Natural killer cell (primary cell): ENCODE measurements around the gene CDC14B. TPM values are rescaled to one million over a fixed set of nuclear protein-coding genes. Genes with fewer than 3 reads are reported as not detected.

Experiments used
- ATAC-seq, 3 donors: fragments of 150-1000 bp in 2 of 3; fragments of 200-7000 bp in 1 of 3; cut with Tn5 transposase; 1 replicate in 1 of 3; 2 replicates in 2 of 3; pipeline ENCODE4 v1.10.0; 2021; ENCODE audit warnings: mild to moderate bottlenecking in 2 of 3, moderate library complexity in 2 of 3
- DNase-seq, 2 donors: peaks; one replicate each; pipeline versions ENCODE4 v3.0.0 to v3.0.0-alpha.2; 2013 to 2021; ENCODE audit warnings: mixed read lengths in 1 of 2
- H3K27ac ChIP-seq: one replicate; pipeline ENCODE4 v1.5.1; 2013; ENCODE audit warnings: mild to moderate bottlenecking, low read length
- H3K27me3 ChIP-seq: one replicate; pipeline ENCODE4 v1.6.1; 2013; ENCODE audit warnings: low read length; ENCODE audit not compliant: control insufficient read depth, insufficient read depth
- H3K36me3 ChIP-seq: one replicate; pipeline ENCODE4 v1.6.1; 2013; ENCODE audit warnings: low read length; ENCODE audit not compliant: control insufficient read depth, insufficient read depth
- H3K4me1 ChIP-seq: one replicate; pipeline ENCODE4 v1.6.1; 2013; ENCODE audit warnings: low read length; ENCODE audit not compliant: control insufficient read depth, insufficient read depth
- H3K4me3 ChIP-seq: one replicate; pipeline ENCODE4 v1.5.1; 2013; ENCODE audit warnings: low read length
- H3K9me3 ChIP-seq: one replicate; pipeline ENCODE4 v1.6.1; 2013; ENCODE audit warnings: low read length; ENCODE audit not compliant: control insufficient read depth, insufficient read depth
- H3K27ac Mint-ChIP-seq, 2 donors: one replicate each; pipeline ENCODE4 v1.8.0; 2022; ENCODE audit warnings: mild to moderate bottlenecking in 2 of 2, mixed read lengths in 2 of 2, moderate library complexity in 1 of 2
- H3K27me3 Mint-ChIP-seq, 2 donors: one replicate each; pipeline ENCODE4 v1.8.0; 2022; ENCODE audit warnings: low read depth in 2 of 2, mixed read lengths in 2 of 2
- H3K36me3 Mint-ChIP-seq: one replicate; pipeline ENCODE4 v1.8.0; 2022; ENCODE audit warnings: mixed read lengths
- H3K4me1 Mint-ChIP-seq, 2 donors: one replicate each; pipeline ENCODE4 v1.8.0; 2022; ENCODE audit warnings: mixed read lengths in 2 of 2
- H3K4me3 Mint-ChIP-seq: one replicate; pipeline ENCODE4 v1.8.0; 2022; ENCODE audit warnings: mild to moderate bottlenecking, moderate library complexity, mixed read lengths
- H3K9me3 Mint-ChIP-seq, 2 donors: one replicate each; pipeline ENCODE4 v1.8.0; 2022; ENCODE audit warnings: mixed read lengths in 2 of 2
- CTCF ChIP-seq: fragments of 200-600 bp; IDR thresholded peaks from one replicate; pipeline ENCODE4 v1.8.0; 2022; ENCODE audit warnings: antibody characterized with exemption
- WGBS: methylation state at CpG from one replicate; pipeline ENCODE4 v1.1.7; 2013; ENCODE audit warnings: missing lambda C conversion rate; ENCODE audit not compliant: insufficient coverage; 5-methylcytosine and 5-hydroxymethylcytosine counted together
- intact Hi-C: fragments of 100-400 bp; cut with micrococcal nuclease; formaldehyde crosslinking; loops from one replicate; pipeline ENCODE4 v1.14.2; 2022
- total RNA-seq, 4 donors: library from RNA; stranded (reverse); fragments of 120-200 nt in 1 of 4; gene quantifications; one replicate each; pipeline versions ENCODE4 v1.2.3 to v1.2.4, GENCODE V29; 2013 to 2022

The CDC14B gene
- total RNA-seq, 3 donors from 2014 or later (not counting 1 experiment from before 2014, with no cell fraction given) = 2.3 to 4.7 (median 3.9) TPM

- no peak overlapping the region for H3K27ac Mint-ChIP-seq
- intact Hi-C loops = loop anchor here (1.0 kb wide), 1 partner anchor 14 kb away; no protein-coding TSS in a partner anchor
- Histone ChIP-seq H3K9me3 (no peaks in the 10 kb centered on the region), H3K27me3 (no peaks in the 10 kb centered on the region), H3K36me3 (peaks cover 35% of the 10 kb centered on the region), H3K27ac (no peak overlapping the region), H3K4me3 (no peak overlapping the region), H3K4me1 (no peaks in the 10 kb centered on the region)
- no peak overlapping the region for H3K4me3 Mint-ChIP-seq
- peaks cover 0 to under 1% of the 10 kb centered on the region in 2 donors for H3K4me1 Mint-ChIP-seq
- DNase-seq (no peak), ATAC-seq (no peak)
- no peaks in the 10 kb centered on the region for H3K36me3 Mint-ChIP-seq
- no peak for TF ChIP-seq CTCF
- no peaks in the 10 kb centered on the region for H3K9me3 Mint-ChIP-seq
- 98% methylated on average over 7 of the region's 7 CpGs for WGBS
- H3K27me3 Mint-ChIP-seq = no peaks in the 10 kb centered on the region
Observed at GRCh38 chr9:96486386-96487028, 133.1 kb downstream of the CDC14B start.

GRCh38 chr9:96485280-96485679, 134.4 kb downstream of the CDC14B start:
- H3K9me3 ChIP-seq = no peaks in the 10 kb centered on the region
- DNase-seq = no peak
- TF ChIP-seq CTCF = no peak
- Mint-ChIP-seq H3K27ac (no peak overlapping the region), H3K4me3 (no peak overlapping the region), H3K9me3 (no peaks in the 10 kb centered on the region), H3K36me3 (no peaks in the 10 kb centered on the region), H3K27me3 (no peaks in the 10 kb centered on the region), H3K4me1 (no peaks in the 10 kb centered on the region)
- ATAC-seq = no peak
- H3K36me3 ChIP-seq = peaks cover 35% of the 10 kb centered on the region
- H3K4me3 ChIP-seq = no peak overlapping the region
- intact Hi-C loops = no loop called here
- H3K4me1 ChIP-seq = no peaks in the 10 kb centered on the region
- no peaks in the 10 kb centered on the region for H3K27me3 ChIP-seq
- no peak overlapping the region for H3K27ac ChIP-seq
- 96% methylated on average over 16 of the region's 16 CpGs for WGBS

- H3K4me1 ChIP-seq = no peaks in the 10 kb centered on the region
- Mint-ChIP-seq H3K9me3 (no peaks in the 10 kb centered on the region), H3K4me3 (no peak overlapping the region), H3K27ac (no peak overlapping the region), H3K4me1 (no peaks in the 10 kb centered on the region), H3K36me3 (no peaks in the 10 kb centered on the region), H3K27me3 (no peaks in the 10 kb centered on the region)
- ATAC-seq (no peak), DNase-seq (no peak)
- 83% methylated on average over 2 of the region's 4 CpGs for WGBS
- intact Hi-C loops = no loop called here
- no peak overlapping the region for H3K4me3 ChIP-seq
- TF ChIP-seq CTCF = no peak
- no peaks in the 10 kb centered on the region for H3K27me3 ChIP-seq
- no peak overlapping the region for H3K27ac ChIP-seq
- H3K36me3 ChIP-seq = peaks cover 28% of the 10 kb centered on the region
- no peaks in the 10 kb centered on the region for H3K9me3 ChIP-seq
Observed at GRCh38 chr9:96484521-96484931, 135.1 kb downstream of the CDC14B start.
